Erythroblast (primary cell): ENCODE data around the gene FRK.
"Not testable (repeated sequence)": the region's sequence is repeated elsewhere in the genome, so short reads cannot be mapped to it uniquely, and the experiment has no call there.

ENCODE experiments used
- DNase-seq, 2 experiments: peaks; one replicate each; lab custom pipeline; 2025; lab: John Stamatoyannopoulos, UW
- GATA1 ChIP-seq: IDR thresholded peaks from 2 replicates; pipeline ENCODE4 v1.6.1; 2011; ENCODE audit warnings: low read depth, mild to moderate bottlenecking, control low read depth, low read length, moderate library complexity
- POLR2A ChIP-seq: IDR thresholded peaks from 2 replicates; pipeline ENCODE4 v1.6.1; 2011; ENCODE audit warnings: mild to moderate bottlenecking, low read length

FRK gene

DNA sequence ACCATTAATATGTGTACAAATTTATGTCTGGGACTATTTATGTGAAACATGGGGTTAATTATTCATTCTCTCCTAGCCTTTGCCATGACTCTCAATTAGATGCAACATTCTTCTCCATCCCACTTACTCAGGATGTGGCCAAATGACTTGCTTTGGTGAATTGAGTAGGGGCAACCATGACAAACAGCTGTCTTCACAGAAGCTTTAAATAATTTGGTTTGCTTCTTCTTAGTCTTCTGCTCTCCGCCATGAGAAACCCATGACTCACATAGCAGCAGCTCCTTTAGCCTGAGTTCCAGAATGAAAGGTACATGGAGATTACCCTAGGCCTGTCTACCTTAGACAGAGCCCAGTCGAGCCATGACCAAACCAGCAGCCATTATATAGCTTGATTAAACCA is 74.7 kb downstream of the FRK start:
- no peak for TF ChIP-seq GATA1
- no peak for TF ChIP-seq POLR2A
- no peak for DNase-seq

DNA sequence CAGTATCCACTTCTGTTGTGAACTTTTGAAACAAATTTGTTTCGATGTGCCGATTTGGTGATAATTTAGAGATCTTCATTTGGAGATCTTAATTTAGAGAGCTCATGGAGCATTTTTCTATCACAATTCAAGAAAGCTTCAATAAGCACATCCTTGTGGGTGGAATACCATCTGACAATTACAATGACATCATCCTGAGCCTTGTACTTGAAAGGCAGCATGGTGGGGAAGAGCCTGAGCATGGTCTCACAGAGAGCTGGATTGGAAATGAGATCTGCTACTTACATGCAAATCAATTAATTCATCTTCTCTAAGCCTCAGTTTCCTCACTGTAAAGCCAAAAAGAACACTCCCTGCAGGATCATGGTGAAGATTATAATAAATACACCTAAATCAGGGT is 75.9 kb downstream of the FRK start:
- no peak for TF ChIP-seq POLR2A

GRCh38 chr6:115983998-115984397 is 76.7 kb downstream of the FRK start:
- TF ChIP-seq GATA1 = no peak
- no peak for TF ChIP-seq POLR2A
- DNase-seq = no peak

More for the DNA sequence above, 75.9 kb downstream of the FRK start:
- no peak for DNase-seq

GRCh38 chr6:115982453-115982852 is 78.2 kb downstream of the FRK start:
- DNase-seq = no peak
- TF ChIP-seq POLR2A (no peak), GATA1 (no peak)

- no peak for DNase-seq
- TF ChIP-seq GATA1 (no peak), POLR2A (no peak)
These were observed 83.5 kb downstream of the FRK start for GRCh38 chr6:115977220-115977619.

DNA sequence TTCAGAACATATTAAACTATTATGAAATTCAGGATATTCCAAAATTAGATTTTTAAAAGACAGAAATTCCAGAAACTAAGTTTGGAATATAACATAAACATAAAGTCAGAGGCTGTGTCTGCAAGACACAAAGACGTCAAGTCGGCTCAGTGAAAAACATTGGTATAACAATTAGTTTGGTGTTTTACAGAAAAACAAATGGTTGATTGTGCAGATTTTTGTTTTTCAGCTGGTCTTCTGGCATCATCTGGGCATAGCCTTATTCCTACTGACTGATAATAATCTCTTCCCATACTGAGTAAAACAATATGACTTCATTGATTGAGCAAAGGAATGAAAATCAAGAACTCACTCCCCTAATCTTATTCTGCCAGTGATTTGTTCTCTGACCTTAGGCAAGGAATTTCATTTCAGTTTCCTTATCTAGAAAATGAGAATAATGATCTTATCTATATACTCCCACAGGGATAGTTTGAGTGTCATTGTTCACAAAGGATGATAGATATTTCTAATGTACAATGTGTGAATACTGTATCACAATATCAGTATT is 84.3 kb downstream of the FRK start:
- no peak for DNase-seq
- TF ChIP-seq GATA1 = no peak
- no peak for TF ChIP-seq POLR2A

GRCh38 chr6:115972679-115973078 is 88.0 kb downstream of the FRK start:
- DNase-seq = no peak
- TF ChIP-seq POLR2A (no peak), GATA1 (no peak)

GRCh38 chr6:115971785-115972184 is 88.9 kb downstream of the FRK start:
- no peak for DNase-seq
- TF ChIP-seq GATA1 (no peak), POLR2A (no peak)

DNA sequence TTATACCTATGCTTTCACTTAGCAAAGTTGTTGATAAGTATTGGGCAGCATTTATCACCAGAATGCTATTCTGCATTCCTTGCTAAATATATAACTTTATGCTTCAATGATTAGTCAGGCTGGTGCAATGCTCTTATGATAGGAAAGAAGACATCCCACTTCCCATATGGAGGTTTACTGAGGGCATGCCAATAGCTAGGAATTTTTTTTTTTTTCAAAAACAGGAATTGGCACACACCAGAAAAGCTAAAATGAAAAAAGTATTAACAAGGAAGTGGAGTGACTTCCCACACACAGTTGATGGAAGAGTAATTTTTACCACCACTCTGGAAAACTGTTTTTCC is 90.8 kb downstream of the FRK start:
- no peak for DNase-seq
- TF ChIP-seq GATA1 (no peak), POLR2A (no peak)

DNA sequence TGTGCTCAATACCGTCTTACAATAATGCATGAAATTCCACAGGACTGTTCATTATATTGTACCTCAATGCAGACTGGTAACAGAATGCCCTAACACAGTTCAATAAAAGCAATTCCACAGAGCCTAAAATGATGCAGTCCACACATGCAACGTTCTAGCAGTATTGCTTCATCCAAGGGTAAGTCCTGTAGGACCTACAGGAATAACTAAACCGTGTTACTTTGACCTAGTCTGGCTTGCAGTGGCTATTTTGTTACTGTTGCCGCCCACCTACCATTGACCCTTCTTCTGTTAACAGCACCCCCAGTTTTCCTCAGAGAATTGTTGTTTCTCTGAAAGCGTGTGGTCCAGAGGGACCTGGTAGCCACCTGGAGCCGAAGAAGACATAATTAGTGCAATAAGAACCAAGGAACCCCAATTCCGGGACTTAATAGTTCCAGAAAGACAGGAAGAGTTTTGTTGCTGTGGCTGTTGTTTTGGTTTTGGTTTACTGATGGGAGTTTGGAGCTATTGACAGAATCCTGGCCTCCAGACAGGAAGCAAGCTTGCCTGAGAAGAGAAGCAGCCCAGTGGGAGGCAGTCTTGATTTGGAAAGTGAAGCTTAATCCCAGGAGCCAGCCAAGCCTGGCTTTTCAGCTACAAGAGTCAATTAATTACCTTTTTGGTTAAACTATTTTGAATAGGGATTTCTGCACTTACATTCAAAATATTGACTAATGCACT is 91.3 kb downstream of the FRK start:
- no peak for DNase-seq
- no peak for TF ChIP-seq POLR2A
- no peak for TF ChIP-seq GATA1

DNA sequence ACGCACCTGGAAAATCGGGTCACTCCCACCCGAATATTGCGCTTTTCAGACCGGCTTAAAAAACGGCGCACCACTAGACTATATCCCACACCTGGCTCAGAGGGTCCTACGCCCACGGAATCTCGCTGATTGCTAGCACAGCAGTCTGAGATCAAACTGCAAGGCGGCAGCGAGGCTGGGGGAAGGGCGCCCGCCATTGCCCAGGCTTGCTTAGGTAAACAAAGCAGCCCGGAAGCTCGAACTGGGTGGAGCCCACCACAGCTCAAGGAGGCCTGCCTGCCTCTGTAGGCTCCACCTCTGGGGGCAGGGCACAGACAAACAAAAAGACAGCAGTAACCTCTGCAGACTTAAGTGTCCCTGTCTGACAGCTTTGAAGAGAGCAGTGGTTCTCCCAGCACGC is 100.4 kb downstream of the FRK start:
- DNase-seq = not testable (repeated sequence)

DNA sequence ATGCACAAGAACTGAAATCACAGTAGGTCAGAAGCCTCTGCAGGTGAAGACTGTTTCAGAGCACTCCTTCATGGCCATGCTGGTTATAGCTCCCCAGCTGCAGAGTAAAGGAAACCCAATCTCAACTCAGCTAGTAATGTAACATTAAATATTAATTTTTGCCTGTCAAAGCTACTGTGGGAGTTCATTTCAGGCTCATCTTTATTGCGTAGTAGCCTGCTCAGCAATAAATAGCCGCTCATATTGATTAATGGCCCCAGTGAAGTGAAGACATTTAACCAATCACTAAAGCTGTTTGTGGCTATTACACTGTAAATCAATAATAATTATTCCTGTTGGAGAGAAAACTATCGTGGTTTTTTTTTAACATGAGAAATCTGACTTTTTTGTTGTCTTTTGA is 101.7 kb downstream of the FRK start:
- DNase-seq = no peak
- TF ChIP-seq GATA1 = no peak
- no peak for TF ChIP-seq POLR2A

GRCh38 chr6:115954740-115955139 is 106.0 kb downstream of the FRK start:
- DNase-seq = no peak
- TF ChIP-seq GATA1 = no peak
- no peak for TF ChIP-seq POLR2A

DNA sequence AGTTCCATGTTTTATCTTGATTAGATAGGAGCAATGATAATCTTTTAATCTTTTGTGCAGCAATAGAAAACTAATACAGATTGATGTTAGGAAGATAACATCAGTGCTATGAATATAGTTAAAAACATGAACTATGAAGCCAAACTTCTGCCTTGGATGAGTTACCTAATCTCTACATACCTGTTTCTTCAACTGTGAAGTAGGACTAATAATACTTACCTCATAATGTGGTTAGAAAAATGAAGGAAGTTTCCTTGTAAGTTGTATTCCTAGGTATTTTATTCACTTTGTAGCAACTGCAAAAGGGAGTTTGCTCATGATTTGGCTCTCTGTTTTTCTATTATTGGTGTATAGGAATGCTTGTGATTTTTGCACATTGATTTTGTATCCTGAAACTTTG is 111.9 kb downstream of the FRK start:
- DNase-seq = no peak
- no peak for TF ChIP-seq POLR2A
- no peak for TF ChIP-seq GATA1

GRCh38 chr6:115947966-115948541 is 112.6 kb downstream of the FRK start:
- no peak for DNase-seq
- TF ChIP-seq POLR2A (no peak), GATA1 (no peak)
